ENCODE results near the gene PPARG. TPM values are rescaled to one million over a fixed set of nuclear protein-coding genes. Genes with fewer than 3 reads are reported as not detected.

Gene PPARG
- polyA plus RNA-seq, 1 of the 3 experiments (the other 2 are of a cell fraction) = 2.8 TPM

DNA sequence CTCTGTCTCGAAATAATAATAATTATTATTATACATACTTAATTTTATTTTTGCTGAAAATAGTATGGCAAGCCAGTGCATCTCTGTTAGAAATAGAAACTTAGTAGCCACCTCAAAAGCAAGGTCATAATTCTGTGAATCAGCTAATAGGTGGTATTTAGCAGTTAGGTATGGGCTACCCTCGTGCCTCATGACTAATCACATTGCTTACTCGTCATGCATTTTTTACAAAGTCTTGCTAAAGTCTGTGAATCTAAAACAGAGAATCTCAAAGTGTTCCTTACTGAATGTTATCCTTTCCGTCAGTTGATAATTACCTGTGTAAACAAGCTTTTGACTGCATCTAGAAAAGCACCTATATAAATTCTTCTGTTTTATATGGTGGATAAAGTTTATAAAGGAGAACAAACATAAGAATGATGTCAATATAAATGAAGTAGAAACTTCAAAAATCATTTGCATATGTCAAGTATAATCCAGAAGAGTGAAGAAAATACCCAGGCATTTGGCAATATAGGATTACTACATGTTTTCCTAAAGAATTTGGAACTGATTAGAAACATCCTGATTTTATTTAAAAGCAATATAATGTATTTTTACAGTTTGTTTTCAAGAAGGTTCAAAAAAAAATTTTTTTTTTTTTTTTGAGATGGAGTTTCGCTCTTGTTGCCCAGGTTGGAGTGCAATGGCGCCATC is 6.2 kb downstream of the PPARG start:
- H3K9me3 ChIP-seq = no peaks in the 10 kb centered on the region
- no peak overlapping the region for H3K4me2 ChIP-seq
- H3K9me2 ChIP-seq = no peaks in the 10 kb centered on the region
- H4K20me1 ChIP-seq (ENCODE audit: insufficient read depth) = no peaks in the 10 kb centered on the region
- H3K27me3 ChIP-seq (ENCODE audit: insufficient read depth) = no peaks in the 10 kb centered on the region
- H3K4me3 ChIP-seq (ENCODE audit: low read depth in 2 of 2, low read length in 1 of 2) = no peak overlapping the region
- H2AFZ ChIP-seq (ENCODE audit: low read depth) = peak overlapping the region; percentile 43
- no peaks in the 10 kb centered on the region; the same call in 1 of the 2 replicates for H3K79me2 ChIP-seq (ENCODE audit: insufficient read depth)
- no peak for DNase-seq
- TF ChIP-seq, protein P1, sequence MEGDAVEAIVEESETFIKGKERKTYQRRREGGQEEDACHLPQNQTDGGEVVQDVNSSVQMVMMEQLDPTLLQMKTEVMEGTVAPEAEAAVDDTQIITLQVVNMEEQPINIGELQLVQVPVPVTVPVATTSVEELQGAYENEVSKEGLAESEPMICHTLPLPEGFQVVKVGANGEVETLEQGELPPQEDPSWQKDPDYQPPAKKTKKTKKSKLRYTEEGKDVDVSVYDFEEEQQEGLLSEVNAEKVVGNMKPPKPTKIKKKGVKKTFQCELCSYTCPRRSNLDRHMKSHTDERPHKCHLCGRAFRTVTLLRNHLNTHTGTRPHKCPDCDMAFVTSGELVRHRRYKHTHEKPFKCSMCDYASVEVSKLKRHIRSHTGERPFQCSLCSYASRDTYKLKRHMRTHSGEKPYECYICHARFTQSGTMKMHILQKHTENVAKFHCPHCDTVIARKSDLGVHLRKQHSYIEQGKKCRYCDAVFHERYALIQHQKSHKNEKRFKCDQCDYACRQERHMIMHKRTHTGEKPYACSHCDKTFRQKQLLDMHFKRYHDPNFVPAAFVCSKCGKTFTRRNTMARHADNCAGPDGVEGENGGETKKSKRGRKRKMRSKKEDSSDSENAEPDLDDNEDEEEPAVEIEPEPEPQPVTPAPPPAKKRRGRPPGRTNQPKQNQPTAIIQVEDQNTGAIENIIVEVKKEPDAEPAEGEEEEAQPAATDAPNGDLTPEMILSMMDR (IDR thresholded peaks at IDR 0.05) = no peak
- TF ChIP-seq MXI1 (IDR thresholded peaks at IDR 0.05; ENCODE audit: low read depth, low read length) (no peak), CHD2 (IDR thresholded peaks at IDR 0.05; ENCODE audit: low read length, partially characterized antibody) (no peak), FOSL2 (IDR thresholded peaks at IDR 0.05; ENCODE audit: borderline replicate concordance, low read depth) (peak; percentile 51; the same call in 1 of the 2 replicates)
- TF ChIP-seq, protein P2, sequence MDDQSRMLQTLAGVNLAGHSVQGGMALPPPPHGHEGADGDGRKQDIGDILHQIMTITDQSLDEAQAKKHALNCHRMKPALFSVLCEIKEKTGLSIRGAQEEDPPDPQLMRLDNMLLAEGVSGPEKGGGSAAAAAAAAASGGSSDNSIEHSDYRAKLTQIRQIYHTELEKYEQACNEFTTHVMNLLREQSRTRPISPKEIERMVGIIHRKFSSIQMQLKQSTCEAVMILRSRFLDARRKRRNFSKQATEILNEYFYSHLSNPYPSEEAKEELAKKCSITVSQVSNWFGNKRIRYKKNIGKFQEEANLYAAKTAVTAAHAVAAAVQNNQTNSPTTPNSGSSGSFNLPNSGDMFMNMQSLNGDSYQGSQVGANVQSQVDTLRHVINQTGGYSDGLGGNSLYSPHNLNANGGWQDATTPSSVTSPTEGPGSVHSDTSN (IDR thresholded peaks at IDR 0.05) = no peak
- TF ChIP-seq, protein P3, sequence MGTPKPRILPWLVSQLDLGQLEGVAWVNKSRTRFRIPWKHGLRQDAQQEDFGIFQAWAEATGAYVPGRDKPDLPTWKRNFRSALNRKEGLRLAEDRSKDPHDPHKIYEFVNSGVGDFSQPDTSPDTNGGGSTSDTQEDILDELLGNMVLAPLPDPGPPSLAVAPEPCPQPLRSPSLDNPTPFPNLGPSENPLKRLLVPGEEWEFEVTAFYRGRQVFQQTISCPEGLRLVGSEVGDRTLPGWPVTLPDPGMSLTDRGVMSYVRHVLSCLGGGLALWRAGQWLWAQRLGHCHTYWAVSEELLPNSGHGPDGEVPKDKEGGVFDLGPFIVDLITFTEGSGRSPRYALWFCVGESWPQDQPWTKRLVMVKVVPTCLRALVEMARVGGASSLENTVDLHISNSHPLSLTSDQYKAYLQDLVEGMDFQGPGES (IDR thresholded peaks at IDR 0.05; ENCODE audit: low read depth, low read length) = no peak
- no peak overlapping the region for H3K9ac ChIP-seq
- peak overlapping the region in 1 of 2 experiments; percentile 11; a peak in 2 of 4 replicates for H3K27ac ChIP-seq (ENCODE audit: low read depth in 2 of 2, low read length in 1 of 2)
- ChIA-PET CTCF (no interaction called here), POLR2A (no interaction called here)
- no peaks in the 10 kb centered on the region for H3K36me3 ChIP-seq (replicated peaks in 1 of 2; ENCODE audit: control insufficient read depth in 1 of 2, insufficient read depth in 2 of 2, low read length in 1 of 2)
- 0 out of 4 replicates have a peak, but pooled peaks cover 0 to 3% of the 10 kb centered on the region in 2 experiments for H3K4me1 ChIP-seq (ENCODE audit: control insufficient read depth in 1 of 2, insufficient read depth in 2 of 2, low read depth in 1 of 2, low read length in 1 of 2)
- WGBS (ENCODE audit: low lambda C conversion rate) = 71% methylated on average over 6 of the region's 6 CpGs
- no peaks in the 10 kb centered on the region for H3F3A ChIP-seq (replicated peaks; ENCODE audit: insufficient read depth)

DNA sequence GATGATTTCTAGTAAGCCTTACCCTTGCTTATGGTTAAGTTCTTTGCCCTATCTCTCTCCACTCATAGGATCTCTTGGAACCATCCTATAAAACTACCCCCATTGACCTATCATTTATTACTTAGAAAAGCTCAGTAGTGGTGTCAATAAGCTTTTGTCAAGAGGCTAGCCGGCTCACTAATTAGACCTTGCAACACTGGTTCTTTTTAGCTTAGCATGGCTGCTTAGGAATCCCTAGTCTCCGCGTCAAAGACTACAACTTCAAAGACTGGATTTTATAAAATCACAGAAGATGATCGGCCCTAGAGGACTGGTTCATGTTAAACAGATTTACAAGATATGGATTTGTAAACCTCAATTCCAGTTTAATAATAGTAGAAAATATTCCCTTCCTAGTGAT is 7.6 kb downstream of the PPARG start:
- Histone ChIP-seq H3K9me2 (no peaks in the 10 kb centered on the region), H3K36me3 (replicated peaks in 1 of 2; ENCODE audit: control insufficient read depth in 1 of 2, insufficient read depth in 2 of 2, low read length in 1 of 2) (no peaks in the 10 kb centered on the region), H3K27ac (ENCODE audit: low read depth in 2 of 2, low read length in 1 of 2) (no peak overlapping the region), H3K4me3 (ENCODE audit: low read depth in 2 of 2, low read length in 1 of 2) (no peak overlapping the region), H3K79me2 (ENCODE audit: insufficient read depth) (no peaks in the 10 kb centered on the region; the same call in 1 of the 2 replicates), H3K4me1 (ENCODE audit: control insufficient read depth in 1 of 2, insufficient read depth in 2 of 2, low read depth in 1 of 2, low read length in 1 of 2) (0 out of 4 replicates have a peak, but pooled peaks cover 0 to 3% of the 10 kb centered on the region in 2 experiments), H2AFZ (ENCODE audit: low read depth) (no peak overlapping the region), H3K4me2 (no peak overlapping the region), H3K27me3 (ENCODE audit: insufficient read depth) (no peaks in the 10 kb centered on the region), H3F3A (replicated peaks; ENCODE audit: insufficient read depth) (no peaks in the 10 kb centered on the region), H4K20me1 (ENCODE audit: insufficient read depth) (no peaks in the 10 kb centered on the region), H3K9ac (no peak overlapping the region), H3K9me3 (no peaks in the 10 kb centered on the region)
- DNase-seq = no peak
- ChIA-PET CTCF (interaction anchor here (1.5 kb wide), 1 partner anchor 9 kb away, joined by 4 read pairs; no protein-coding TSS in a partner anchor), POLR2A (no interaction called here)
- no peak for TF ChIP-seq GATA2 (CRISPR knock-in tag; IDR thresholded peaks at IDR 0.05)
- no peak for TF ChIP-seq RAD21 (IDR thresholded peaks at IDR 0.05; ENCODE audit: low read length)
- no peak for TF ChIP-seq RCOR1 (IDR thresholded peaks at IDR 0.05; ENCODE audit: low read length)
- TF ChIP-seq MXI1 (IDR thresholded peaks at IDR 0.05; ENCODE audit: low read depth, low read length) = no peak
- TF ChIP-seq, protein P2 (IDR thresholded peaks at IDR 0.05) = no peak
- TF ChIP-seq NFIC (IDR thresholded peaks at IDR 0.05; ENCODE audit: borderline replicate concordance) = no peak
- TF ChIP-seq, protein P1 (IDR thresholded peaks at IDR 0.05) = no peak
- 93% methylated on average over 4 of the region's 4 CpGs for WGBS (ENCODE audit: low lambda C conversion rate)

Measured in SK-N-SH (cell line).